HepG2 (cell line): ENCODE measurements around the gene PSD4. TPM values are rescaled to one million over a fixed set of nuclear protein-coding genes. Genes with fewer than 3 reads are reported as not detected.

Experiments used
- RXRA ChIP-seq: sonication (generic); formaldehyde crosslinking; IDR thresholded peaks from 2 replicates; pipeline ENCODE4 v1.5.1; 2020; ENCODE audit warnings: missing genetic modification reagents
- THAP11 ChIP-seq: IDR thresholded peaks from 2 replicates; pipeline ENCODE4 v1.6.1; 2016; ENCODE audit warnings: missing biosample characterization, missing genetic modification reagents
- ZBTB20 ChIP-seq: sonication (generic); formaldehyde crosslinking; IDR thresholded peaks from 2 replicates; pipeline ENCODE4 v1.8.1; 2023; ENCODE audit warnings: missing genetic modification reagents, low read depth, mild to moderate bottlenecking, borderline replicate concordance
- ZBTB38 ChIP-seq: sonication (generic); formaldehyde crosslinking; IDR thresholded peaks from 2 replicates; pipeline ENCODE4 v1.5.1; 2020; ENCODE audit warnings: mild to moderate bottlenecking, missing genetic modification reagents
- ZNF3 ChIP-seq: IDR thresholded peaks from 2 replicates; pipeline ENCODE4 v1.7.0; 2017; ENCODE audit warnings: inconsistent platforms
- ZNF326 ChIP-seq: sonication (generic); formaldehyde crosslinking; IDR thresholded peaks from 2 replicates; pipeline ENCODE4 v1.4.0; 2020; ENCODE audit warnings: missing genetic modification reagents, borderline replicate concordance
- ZNF543 ChIP-seq: sonication (generic); formaldehyde crosslinking; IDR thresholded peaks from 2 replicates; pipeline ENCODE4 v1.4.0; 2020; ENCODE audit warnings: mild to moderate bottlenecking, missing genetic modification reagents
- polyA plus RNA-seq, 8 experiments: library from polyadenylated mRNA; depleted of rRNA in 3 of 8; stranded (reverse) in 7 of 8; unstranded in 1 of 8; fragments of >200 nt; fragmentation: Illumina TruSeq in 4 of 8; extraction: Trizol in 4 of 8; gene quantifications; 2 replicates each; pipeline versions ENCODE4 v1.2.1 to v1.2.3, GENCODE V29; 2011 to 2016; ENCODE audit warnings: low read depth in 4 of 8, missing spikeins in 1 of 8, mixed read lengths in 1 of 8; ENCODE audit not compliant: insufficient read depth in 1 of 8
- total RNA-seq, 5 experiments: library from RNA; depleted of rRNA; stranded (reverse); fragments of >200 nt; fragmentation: Illumina TruSeq; extraction: Trizol; gene quantifications; 2 replicates each; pipeline ENCODE4 v1.2.3, GENCODE V29; 2016; ENCODE audit warnings: low read depth in 1 of 5
- TF ChIP-seq, protein P1 (sequence below): sonication (generic); formaldehyde crosslinking; IDR thresholded peaks from 2 replicates; pipeline ENCODE4 v1.5.1; 2020; ENCODE audit warnings: mild to moderate bottlenecking, missing genetic modification reagents, moderate library complexity
- TF ChIP-seq, protein P2 (sequence below): sonication (generic); formaldehyde crosslinking; IDR thresholded peaks from 2 replicates; pipeline ENCODE4 v1.5.0; 2020; ENCODE audit warnings: missing genetic modification reagents
- TF ChIP-seq, protein P3 (sequence below): sonication (generic); formaldehyde crosslinking; IDR thresholded peaks from 2 replicates; pipeline ENCODE4 v1.4.0; 2020; ENCODE audit warnings: missing genetic modification reagents, borderline replicate concordance
- TF ChIP-seq, protein P4 (sequence below), 2 experiments: sonication (generic) in 1 of 2; formaldehyde crosslinking in 1 of 2; IDR thresholded peaks; 2 replicates each; pipeline versions ENCODE4 v1.4.0 to v1.6.1; 2018 to 2020; ENCODE audit warnings: missing genetic modification reagents in 2 of 2, borderline replicate concordance in 1 of 2, low read depth in 1 of 2, mild to moderate bottlenecking in 1 of 2, missing biosample characterization in 1 of 2

The PSD4 gene
- total and polyA plus RNA-seq, 2 of the 13 experiments (the other 11 are each of a cell fraction or from before 2014, with no cell fraction given) = 5.8 to 9.4 TPM

DNA sequence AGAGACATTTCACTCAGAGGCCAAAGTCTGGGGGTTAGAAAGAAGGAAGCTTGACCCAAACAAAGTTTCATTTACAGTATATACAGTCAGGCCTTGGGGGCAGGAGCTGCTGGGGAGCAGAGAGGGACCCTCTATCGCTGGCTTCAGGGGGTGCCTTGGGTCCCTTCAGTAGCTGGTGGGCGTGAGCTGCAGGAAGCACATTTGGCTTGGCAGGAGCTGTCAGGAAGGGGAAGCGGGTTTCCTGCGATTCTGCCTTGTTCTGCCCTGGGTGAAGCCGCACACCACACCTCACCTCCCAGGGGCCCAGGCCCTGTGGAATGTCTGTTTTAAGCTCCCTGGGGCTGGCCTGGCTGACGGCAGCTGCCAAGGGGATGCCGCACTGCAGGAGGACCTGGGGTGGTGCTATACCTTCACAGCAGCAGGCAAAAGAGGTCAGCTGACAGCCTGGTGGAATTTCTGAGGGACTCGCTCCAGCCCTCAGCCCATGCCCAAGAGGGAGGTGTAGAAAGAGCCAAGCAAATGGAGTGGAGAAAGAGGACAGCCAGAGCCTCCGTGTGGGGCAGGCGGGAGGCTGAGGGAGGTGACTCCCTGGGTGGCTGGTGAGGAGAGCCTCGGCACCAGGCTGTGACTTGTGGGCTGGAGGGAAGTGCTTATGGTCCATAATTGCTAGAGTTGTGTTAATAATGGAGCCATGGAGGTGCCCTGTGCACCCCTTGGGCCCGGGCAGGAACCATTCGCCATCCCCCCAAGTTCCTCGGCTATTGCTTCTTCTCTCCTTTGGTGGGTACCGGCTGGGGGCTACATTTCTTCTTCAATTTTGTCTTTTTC, 43.9 kb downstream of the PSD4 start (continued):
- TF ChIP-seq, protein P1, sequence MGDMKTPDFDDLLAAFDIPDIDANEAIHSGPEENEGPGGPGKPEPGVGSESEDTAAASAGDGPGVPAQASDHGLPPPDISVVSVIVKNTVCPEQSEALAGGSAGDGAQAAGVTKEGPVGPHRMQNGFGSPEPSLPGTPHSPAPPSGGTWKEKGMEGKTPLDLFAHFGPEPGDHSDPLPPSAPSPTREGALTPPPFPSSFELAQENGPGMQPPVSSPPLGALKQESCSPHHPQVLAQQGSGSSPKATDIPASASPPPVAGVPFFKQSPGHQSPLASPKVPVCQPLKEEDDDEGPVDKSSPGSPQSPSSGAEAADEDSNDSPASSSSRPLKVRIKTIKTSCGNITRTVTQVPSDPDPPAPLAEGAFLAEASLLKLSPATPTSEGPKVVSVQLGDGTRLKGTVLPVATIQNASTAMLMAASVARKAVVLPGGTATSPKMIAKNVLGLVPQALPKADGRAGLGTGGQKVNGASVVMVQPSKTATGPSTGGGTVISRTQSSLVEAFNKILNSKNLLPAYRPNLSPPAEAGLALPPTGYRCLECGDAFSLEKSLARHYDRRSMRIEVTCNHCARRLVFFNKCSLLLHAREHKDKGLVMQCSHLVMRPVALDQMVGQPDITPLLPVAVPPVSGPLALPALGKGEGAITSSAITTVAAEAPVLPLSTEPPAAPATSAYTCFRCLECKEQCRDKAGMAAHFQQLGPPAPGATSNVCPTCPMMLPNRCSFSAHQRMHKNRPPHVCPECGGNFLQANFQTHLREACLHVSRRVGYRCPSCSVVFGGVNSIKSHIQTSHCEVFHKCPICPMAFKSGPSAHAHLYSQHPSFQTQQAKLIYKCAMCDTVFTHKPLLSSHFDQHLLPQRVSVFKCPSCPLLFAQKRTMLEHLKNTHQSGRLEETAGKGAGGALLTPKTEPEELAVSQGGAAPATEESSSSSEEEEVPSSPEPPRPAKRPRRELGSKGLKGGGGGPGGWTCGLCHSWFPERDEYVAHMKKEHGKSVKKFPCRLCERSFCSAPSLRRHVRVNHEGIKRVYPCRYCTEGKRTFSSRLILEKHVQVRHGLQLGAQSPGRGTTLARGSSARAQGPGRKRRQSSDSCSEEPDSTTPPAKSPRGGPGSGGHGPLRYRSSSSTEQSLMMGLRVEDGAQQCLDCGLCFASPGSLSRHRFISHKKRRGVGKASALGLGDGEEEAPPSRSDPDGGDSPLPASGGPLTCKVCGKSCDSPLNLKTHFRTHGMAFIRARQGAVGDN (CRISPR knock-in tag) = peak; percentile 81
- TF ChIP-seq RXRA (CRISPR knock-in tag) = no peak; the same call in 1 of the 2 replicates
- TF ChIP-seq ZNF543 (CRISPR knock-in tag) = 0 out of 2 replicates have a peak, but pooled peaks have one; percentile 56
- no peak for TF ChIP-seq ZNF3 (CRISPR knock-in tag)
- TF ChIP-seq, protein P2, sequence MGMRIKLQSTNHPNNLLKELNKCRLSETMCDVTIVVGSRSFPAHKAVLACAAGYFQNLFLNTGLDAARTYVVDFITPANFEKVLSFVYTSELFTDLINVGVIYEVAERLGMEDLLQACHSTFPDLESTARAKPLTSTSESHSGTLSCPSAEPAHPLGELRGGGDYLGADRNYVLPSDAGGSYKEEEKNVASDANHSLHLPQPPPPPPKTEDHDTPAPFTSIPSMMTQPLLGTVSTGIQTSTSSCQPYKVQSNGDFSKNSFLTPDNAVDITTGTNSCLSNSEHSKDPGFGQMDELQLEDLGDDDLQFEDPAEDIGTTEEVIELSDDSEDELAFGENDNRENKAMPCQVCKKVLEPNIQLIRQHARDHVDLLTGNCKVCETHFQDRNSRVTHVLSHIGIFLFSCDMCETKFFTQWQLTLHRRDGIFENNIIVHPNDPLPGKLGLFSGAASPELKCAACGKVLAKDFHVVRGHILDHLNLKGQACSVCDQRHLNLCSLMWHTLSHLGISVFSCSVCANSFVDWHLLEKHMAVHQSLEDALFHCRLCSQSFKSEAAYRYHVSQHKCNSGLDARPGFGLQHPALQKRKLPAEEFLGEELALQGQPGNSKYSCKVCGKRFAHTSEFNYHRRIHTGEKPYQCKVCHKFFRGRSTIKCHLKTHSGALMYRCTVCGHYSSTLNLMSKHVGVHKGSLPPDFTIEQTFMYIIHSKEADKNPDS = peak; percentile 58; the same call in 1 of the 2 replicates
- peak; percentile 94 for TF ChIP-seq ZBTB38 (CRISPR knock-in tag)
- 0 out of 2 replicates have a peak, but pooled peaks have one; percentile 41 for TF ChIP-seq ZBTB20 (CRISPR knock-in tag)
- TF ChIP-seq, protein P3, sequence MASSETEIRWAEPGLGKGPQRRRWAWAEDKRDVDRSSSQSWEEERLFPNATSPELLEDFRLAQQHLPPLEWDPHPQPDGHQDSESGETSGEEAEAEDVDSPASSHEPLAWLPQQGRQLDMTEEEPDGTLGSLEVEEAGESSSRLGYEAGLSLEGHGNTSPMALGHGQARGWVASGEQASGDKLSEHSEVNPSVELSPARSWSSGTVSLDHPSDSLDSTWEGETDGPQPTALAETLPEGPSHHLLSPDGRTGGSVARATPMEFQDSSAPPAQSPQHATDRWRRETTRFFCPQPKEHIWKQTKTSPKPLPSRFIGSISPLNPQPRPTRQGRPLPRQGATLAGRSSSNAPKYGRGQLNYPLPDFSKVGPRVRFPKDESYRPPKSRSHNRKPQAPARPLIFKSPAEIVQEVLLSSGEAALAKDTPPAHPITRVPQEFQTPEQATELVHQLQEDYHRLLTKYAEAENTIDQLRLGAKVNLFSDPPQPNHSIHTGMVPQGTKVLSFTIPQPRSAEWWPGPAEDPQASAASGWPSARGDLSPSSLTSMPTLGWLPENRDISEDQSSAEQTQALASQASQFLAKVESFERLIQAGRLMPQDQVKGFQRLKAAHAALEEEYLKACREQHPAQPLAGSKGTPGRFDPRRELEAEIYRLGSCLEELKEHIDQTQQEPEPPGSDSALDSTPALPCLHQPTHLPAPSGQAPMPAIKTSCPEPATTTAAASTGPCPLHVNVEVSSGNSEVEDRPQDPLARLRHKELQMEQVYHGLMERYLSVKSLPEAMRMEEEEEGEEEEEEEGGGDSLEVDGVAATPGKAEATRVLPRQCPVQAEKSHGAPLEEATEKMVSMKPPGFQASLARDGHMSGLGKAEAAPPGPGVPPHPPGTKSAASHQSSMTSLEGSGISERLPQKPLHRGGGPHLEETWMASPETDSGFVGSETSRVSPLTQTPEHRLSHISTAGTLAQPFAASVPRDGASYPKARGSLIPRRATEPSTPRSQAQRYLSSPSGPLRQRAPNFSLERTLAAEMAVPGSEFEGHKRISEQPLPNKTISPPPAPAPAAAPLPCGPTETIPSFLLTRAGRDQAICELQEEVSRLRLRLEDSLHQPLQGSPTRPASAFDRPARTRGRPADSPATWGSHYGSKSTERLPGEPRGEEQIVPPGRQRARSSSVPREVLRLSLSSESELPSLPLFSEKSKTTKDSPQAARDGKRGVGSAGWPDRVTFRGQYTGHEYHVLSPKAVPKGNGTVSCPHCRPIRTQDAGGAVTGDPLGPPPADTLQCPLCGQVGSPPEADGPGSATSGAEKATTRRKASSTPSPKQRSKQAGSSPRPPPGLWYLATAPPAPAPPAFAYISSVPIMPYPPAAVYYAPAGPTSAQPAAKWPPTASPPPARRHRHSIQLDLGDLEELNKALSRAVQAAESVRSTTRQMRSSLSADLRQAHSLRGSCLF (CRISPR knock-in tag) = no peak
- TF ChIP-seq, protein P4, sequence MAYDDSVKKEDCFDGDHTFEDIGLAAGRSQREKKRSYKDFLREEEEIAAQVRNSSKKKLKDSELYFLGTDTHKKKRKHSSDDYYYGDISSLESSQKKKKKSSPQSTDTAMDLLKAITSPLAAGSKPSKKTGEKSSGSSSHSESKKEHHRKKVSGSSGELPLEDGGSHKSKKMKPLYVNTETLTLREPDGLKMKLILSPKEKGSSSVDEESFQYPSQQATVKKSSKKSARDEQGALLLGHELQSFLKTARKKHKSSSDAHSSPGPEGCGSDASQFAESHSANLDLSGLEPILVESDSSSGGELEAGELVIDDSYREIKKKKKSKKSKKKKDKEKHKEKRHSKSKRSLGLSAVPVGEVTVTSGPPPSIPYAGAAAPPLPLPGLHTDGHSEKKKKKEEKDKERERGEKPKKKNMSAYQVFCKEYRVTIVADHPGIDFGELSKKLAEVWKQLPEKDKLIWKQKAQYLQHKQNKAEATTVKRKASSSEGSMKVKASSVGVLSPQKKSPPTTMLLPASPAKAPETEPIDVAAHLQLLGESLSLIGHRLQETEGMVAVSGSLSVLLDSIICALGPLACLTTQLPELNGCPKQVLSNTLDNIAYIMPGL (CRISPR knock-in tag; IDR thresholded peaks at IDR 0.05; ENCODE audit: borderline replicate concordance in 1 of 2, low read depth in 1 of 2) = peak in 1 of 2 experiments; percentile 14; a peak in 1 of 4 replicates
- TF ChIP-seq THAP11 (CRISPR knock-in tag) = no peak
- no peak for TF ChIP-seq ZNF326 (CRISPR knock-in tag)
